ENCODE measurements around the gene ERMN.

Gene ERMN

DNA sequence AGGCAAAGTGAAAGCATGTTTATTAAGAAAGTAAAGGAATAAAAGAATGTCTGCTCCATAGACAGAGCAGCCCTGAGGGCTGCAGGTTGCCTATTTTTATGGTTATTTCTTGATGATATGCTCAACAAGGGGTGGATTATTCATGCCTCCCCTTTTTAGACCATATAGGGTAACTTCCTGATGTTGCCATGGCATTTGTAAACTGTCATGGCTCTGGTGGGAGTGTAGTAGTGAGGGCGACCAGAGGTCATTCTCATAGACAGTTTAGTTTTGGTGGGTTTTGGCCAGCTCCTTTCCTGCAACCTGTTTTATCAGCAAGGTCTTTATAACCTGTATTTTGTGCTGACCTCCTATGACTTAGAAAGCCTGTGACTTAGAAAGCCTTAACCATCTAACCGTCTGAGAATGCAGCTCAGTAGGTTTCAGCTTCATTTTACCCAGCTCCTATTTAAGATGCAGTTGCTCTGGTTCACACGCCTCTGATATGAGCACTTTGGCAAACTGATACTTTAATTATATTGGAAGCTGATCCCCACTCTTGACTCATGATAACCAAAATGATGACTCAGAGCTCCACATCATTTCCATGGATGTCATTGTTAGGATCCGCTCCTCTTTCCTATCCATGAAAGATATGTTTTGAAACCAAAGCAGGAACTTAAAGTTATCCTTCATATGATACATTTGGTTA is 14.5 kb upstream of the ERMN start:
- no peaks in the 10 kb centered on the region for H3K27me3 Mint-ChIP-seq

DNA sequence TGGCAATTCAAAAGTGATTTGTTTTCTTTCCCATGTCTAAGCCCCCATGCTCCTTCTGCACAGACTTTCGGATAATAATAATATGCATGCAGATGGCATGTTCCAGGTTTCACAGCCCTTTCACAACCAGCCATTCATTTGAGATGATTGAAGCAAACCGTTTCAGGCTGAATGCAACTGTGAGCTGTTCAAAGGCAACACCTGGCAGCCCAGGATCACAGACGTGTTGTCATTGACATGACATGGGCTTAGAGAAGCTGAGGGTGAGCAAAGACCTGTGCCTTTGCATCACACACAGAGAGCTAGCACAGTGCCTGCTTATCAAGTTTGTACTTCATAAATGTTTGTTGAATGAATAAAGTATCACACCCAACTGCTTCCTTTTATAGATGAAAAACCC is 12.4 kb upstream of the ERMN start:
- no peak overlapping the region for H3K4me3 Mint-ChIP-seq
- H3K36me3 Mint-ChIP-seq (ENCODE audit: low read depth) = peaks cover 19% of the 10 kb centered on the region
- H3K9me3 Mint-ChIP-seq = peaks cover 29% of the 10 kb centered on the region
- no peak overlapping the region for H3K27ac Mint-ChIP-seq
- DNase-seq = no peak
- H3K4me1 Mint-ChIP-seq = peaks cover 60% of the 10 kb centered on the region
- no peak for ATAC-seq
- no peaks in the 10 kb centered on the region for H3K27me3 Mint-ChIP-seq

More for the DNA sequence above, 14.5 kb upstream of the ERMN start:
- H3K4me1 Mint-ChIP-seq = peaks cover 38% of the 10 kb centered on the region
- no peak overlapping the region for H3K4me3 Mint-ChIP-seq
- DNase-seq = no peak
- peaks cover 37% of the 10 kb centered on the region for H3K36me3 Mint-ChIP-seq (ENCODE audit: low read depth)
- H3K27ac Mint-ChIP-seq = no peak overlapping the region
- peaks cover 49% of the 10 kb centered on the region for H3K9me3 Mint-ChIP-seq
- ATAC-seq = no peak

DNA sequence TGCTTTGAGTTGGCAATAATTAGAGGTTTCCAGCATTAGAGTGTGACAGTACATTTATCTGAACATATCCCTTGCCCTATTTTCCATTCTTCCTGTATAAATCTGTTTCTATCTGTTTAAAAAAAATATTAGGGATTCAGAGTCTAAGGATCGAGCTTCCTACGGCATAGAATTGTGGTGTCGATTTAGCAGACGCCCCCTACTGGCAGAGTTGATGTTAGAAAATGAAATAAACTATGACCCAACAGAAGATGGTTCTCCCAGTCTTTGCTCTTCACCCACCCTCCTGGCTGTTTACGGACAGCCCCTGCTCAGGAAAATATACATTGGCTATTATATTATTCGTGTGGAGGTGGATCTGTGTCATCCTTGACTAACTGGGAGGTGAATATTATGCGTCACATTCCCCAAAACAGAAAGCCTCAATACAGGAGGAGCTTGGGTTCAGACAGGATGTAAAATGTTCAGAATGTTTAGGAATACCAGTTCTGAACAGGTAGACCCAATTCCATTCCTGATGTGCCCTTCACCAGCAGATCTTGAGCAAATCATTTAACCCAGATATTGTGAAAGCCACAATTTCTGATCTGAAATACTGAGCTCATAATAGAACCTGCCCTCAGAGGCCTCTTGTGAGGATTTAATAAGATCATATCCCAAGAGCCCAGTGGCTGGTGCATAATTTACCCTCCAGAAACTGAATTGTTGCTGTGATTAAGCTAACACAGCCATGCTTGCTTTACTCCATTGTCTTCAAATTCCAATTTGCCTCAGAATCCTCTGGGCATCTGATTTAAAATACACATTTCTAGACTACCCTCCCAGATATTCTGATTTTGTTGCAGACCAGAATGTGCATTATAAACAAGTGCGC is 10.8 kb upstream of the ERMN start:
- H3K4me3 Mint-ChIP-seq = peak overlapping the region; percentile 49
- no peak overlapping the region for H3K27ac Mint-ChIP-seq
- peaks cover 4% of the 10 kb centered on the region for H3K36me3 Mint-ChIP-seq (ENCODE audit: low read depth)
- H3K27me3 Mint-ChIP-seq = no peaks in the 10 kb centered on the region
- DNase-seq = peak; percentile 53
- peak; percentile 4 for ATAC-seq
- peaks cover 13% of the 10 kb centered on the region for H3K9me3 Mint-ChIP-seq
- H3K4me1 Mint-ChIP-seq = peaks cover 75% of the 10 kb centered on the region

DNA sequence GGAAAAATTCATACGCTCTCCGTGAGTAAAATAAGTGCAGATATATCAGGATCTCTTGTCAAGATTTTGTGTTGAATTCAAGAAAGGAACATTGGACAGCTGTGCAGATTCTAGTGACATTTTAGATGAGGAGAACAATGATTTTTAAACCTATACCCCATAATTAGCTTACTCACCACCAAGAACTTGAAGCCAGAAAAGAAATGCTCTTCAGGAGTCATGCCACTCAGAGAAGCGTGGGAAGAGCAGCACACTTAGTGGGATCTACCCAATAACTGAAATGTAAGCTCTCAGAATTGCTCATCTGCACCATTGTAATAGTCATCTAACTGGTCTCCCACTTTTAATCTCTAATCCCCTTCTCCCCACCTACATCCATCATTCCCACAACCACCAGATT is 9.2 kb upstream of the ERMN start:
- peak overlapping the region; percentile 74 for H3K27ac Mint-ChIP-seq
- peaks cover 84% of the 10 kb centered on the region for H3K4me1 Mint-ChIP-seq
- no peak for DNase-seq
- no peaks in the 10 kb centered on the region for H3K36me3 Mint-ChIP-seq (ENCODE audit: low read depth)
- H3K27me3 Mint-ChIP-seq = no peaks in the 10 kb centered on the region
- peaks cover 4% of the 10 kb centered on the region for H3K9me3 Mint-ChIP-seq
- peak overlapping the region; percentile 34 for H3K4me3 Mint-ChIP-seq
- peak; percentile 50 for ATAC-seq

DNA sequence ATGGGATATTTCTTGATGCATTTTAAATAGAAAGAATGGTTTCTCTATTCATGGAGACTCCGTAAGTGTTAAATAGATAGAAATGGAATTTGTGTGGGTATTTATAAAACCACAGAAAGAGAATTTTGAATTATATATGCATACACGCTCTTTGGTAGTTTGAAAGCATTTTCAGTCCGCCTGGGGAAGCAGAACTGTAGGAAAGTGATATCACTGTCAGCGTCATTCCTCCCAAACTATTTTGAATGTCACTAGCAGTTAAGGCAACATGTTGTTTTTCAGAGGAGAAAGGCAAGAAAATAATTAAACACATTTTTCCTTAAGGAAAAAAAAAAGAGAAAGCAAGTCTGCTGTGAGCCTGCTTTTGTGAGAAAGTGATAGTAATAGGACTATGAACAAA is 8.7 kb upstream of the ERMN start:
- Mint-ChIP-seq H3K9me3 (peaks cover 4% of the 10 kb centered on the region), H3K4me3 (peak overlapping the region; percentile 34), H3K27me3 (no peaks in the 10 kb centered on the region), H3K36me3 (ENCODE audit: low read depth) (no peaks in the 10 kb centered on the region), H3K27ac (peak overlapping the region; percentile 74), H3K4me1 (peaks cover 82% of the 10 kb centered on the region)
- ATAC-seq (no peak), DNase-seq (no peak)

DNA sequence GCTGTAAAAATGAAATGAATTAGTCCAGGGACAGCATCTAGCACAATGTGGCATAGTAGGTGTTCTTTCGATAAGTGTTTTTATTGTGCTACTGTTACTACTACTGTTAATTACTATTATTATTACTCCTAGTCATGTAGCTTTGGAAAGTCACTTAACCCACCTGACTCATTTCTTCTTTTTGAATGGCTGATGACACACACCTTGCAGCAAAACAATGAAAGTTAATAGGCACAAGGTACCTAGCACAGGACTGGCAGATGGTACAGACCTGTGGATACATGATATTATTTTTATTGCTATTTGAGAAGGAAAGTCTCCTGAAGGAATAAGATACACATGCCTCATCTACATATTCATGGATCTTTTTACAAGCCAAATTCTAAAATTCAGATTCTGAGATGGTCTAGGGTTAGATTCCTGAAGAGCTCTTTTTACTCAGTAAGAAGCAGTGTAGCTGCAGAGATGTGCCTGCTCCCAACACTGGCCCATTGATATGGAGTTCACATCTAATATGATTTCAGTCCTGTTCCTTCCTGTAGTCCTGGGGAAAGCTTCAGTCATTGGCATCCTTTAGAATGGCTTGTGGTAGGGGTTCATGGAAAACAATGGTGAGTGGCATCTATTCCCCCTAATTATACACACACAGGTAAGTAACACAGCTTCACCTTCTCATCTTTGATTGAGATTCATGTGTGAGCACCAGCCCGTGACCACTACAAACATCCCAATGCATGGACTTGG is 7.9 kb upstream of the ERMN start:
- DNase-seq = no peak
- no peaks in the 10 kb centered on the region for H3K9me3 Mint-ChIP-seq
- no peaks in the 10 kb centered on the region for H3K27me3 Mint-ChIP-seq
- no peaks in the 10 kb centered on the region for H3K36me3 Mint-ChIP-seq (ENCODE audit: low read depth)
- H3K4me1 Mint-ChIP-seq = peaks cover 84% of the 10 kb centered on the region
- peak overlapping the region; percentile 3 for H3K4me3 Mint-ChIP-seq
- peak; percentile 69 for ATAC-seq
- H3K27ac Mint-ChIP-seq = peak overlapping the region; percentile 74

DNA sequence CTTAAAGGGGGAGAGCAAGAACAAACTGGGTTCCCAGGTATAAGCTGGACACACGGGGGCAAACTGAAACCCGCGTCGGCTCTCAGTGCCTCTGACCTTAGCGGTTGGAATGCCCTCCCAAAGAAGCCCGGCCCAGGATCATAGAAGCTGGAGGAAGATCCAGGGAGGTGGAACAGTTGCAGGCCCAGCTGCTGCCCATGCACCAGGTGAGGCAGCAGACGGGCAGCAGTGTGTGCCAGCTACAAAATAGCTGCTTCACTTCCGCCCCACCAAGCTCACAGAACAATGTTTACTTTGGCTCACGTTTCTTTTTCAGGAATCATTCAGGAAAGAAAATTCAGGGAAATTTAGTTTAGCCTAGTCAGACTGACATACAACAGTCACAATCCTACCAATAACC is 3.9 kb upstream of the ERMN start:
- Mint-ChIP-seq H3K4me3 (no peak overlapping the region), H3K27ac (no peak overlapping the region), H3K9me3 (no peaks in the 10 kb centered on the region), H3K36me3 (ENCODE audit: low read depth) (no peaks in the 10 kb centered on the region), H3K4me1 (peaks cover 67% of the 10 kb centered on the region), H3K27me3 (no peaks in the 10 kb centered on the region)
- ATAC-seq (no peak), DNase-seq (no peak)

DNA sequence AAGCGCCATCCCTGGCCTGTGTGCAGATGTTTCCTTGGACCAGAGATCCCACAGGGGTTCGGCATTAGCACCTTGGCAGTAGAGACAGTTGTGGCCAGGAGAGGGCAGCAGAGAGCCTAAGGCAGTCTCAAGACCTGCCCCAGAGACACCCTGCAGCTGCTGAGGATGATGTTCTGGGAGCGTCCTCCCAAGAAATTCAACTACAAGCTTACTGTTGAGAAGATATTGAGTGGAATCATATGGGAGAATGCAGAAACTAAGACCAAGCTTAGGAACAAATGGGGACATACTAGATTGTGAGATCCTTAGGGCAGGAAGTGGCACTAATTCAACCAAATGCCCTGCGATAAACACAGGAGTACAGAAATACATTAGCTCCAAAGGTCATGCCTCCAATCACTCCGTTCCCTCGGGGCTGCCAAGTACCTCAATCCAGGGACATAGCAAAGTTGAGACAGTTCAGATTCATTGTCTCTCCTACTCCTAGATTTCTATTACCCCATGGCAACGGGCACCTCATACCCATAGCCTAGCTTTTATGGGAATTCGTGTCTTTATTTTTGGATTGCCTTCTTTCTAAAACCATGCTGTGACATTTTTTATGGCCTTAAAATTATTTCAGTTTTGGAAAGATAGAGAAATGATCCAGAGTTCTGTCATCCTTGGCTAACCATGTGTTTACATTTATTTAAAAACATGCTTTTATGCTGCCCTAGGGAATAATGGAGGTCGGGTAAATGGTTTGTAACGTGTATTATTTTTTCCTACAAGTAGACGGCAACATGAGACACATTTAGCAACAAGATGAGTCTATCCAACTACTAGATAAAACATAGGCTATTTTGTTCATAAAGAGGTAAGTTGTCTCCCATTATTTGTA is 2.2 kb upstream of the ERMN start:
- Mint-ChIP-seq H3K36me3 (ENCODE audit: low read depth) (peaks cover 1% of the 10 kb centered on the region), H3K9me3 (no peaks in the 10 kb centered on the region), H3K27ac (peak overlapping the region; percentile 50), H3K27me3 (no peaks in the 10 kb centered on the region), H3K4me3 (peak overlapping the region; percentile 47), H3K4me1 (peaks cover 50% of the 10 kb centered on the region)
- DNase-seq = peak; percentile 94
- peak; percentile 98 for ATAC-seq

DNA sequence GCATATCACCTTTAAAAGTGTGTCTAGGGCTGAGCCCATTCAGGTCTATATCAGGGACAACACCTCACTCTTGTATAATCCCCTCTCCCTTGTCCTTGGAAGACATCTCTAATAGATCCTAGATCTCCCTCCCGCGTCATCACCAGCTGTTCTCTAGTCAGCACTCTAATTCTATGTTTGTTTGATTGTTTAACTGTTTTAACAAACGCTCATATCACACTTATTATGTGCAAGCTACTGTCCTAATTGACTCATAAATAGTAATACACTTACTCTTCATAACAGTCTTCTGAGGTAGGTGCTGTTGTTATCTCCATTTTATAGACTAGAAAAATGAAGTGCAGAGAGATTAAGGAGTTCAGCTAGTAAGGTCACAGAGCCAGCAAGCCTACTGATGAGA is 1.6 kb upstream of the ERMN start:
- peaks cover 46% of the 10 kb centered on the region for H3K4me1 Mint-ChIP-seq

DNA sequence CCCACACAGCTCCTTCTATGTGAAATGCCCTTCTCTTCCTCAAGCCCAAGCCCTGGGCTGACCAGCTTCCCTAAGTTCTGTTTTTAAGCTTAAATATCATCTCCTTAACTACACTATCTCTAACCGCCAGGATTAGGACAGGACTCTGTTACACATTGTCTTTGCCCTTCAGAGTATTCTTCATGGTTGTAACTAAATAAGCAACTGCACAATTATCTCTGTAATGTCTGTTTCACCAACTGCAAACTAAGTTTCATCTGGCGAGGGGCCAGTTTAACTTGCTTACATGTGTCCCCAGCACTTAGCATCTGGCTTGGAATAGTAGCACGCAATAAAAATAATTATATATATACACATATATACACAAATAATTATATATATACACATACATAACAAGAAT is 1.1 kb upstream of the ERMN start:
- Mint-ChIP-seq H3K4me1 (peaks cover 43% of the 10 kb centered on the region), H3K27ac (no peak overlapping the region), H3K9me3 (no peaks in the 10 kb centered on the region), H3K36me3 (ENCODE audit: low read depth) (peaks cover 1% of the 10 kb centered on the region), H3K4me3 (no peak overlapping the region), H3K27me3 (no peaks in the 10 kb centered on the region)
- ATAC-seq = no peak
- no peak for DNase-seq

More for the DNA sequence above, 1.6 kb upstream of the ERMN start:
- Mint-ChIP-seq H3K9me3 (no peaks in the 10 kb centered on the region), H3K27me3 (no peaks in the 10 kb centered on the region), H3K27ac (peak overlapping the region; percentile 50), H3K4me3 (peak overlapping the region; percentile 47), H3K36me3 (ENCODE audit: low read depth) (peaks cover 1% of the 10 kb centered on the region)
- no peak for DNase-seq
- no peak for ATAC-seq

DNA sequence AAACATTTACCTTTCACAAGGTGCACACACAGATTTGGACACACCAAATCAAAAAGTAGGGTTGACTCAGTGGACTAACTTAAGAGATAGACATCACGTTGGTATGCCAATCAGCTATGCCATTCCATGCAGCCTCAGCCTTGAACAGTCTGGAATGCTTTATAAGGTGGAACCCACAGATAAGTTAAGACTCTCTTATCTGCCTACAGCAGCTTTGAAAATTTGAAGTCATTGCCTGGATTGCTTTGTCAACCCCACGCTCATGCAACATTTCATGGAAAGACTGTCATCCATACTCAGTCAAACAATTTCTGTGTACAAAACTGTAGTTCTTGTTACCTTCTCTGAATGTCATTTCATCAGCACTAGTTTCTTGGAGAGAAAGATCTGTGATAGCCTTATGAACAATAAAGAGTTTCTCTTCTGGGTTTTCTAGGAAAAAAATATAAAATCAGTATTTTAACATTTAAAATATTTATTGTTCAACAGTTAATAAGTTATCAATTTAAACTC is 1.2 kb downstream of the ERMN start:
- ATAC-seq = no peak
- Mint-ChIP-seq H3K36me3 (ENCODE audit: low read depth) (peaks cover 3% of the 10 kb centered on the region), H3K27me3 (no peaks in the 10 kb centered on the region), H3K4me3 (no peak overlapping the region), H3K9me3 (no peaks in the 10 kb centered on the region), H3K27ac (no peak overlapping the region), H3K4me1 (peaks cover 32% of the 10 kb centered on the region)
- no peak for DNase-seq

DNA sequence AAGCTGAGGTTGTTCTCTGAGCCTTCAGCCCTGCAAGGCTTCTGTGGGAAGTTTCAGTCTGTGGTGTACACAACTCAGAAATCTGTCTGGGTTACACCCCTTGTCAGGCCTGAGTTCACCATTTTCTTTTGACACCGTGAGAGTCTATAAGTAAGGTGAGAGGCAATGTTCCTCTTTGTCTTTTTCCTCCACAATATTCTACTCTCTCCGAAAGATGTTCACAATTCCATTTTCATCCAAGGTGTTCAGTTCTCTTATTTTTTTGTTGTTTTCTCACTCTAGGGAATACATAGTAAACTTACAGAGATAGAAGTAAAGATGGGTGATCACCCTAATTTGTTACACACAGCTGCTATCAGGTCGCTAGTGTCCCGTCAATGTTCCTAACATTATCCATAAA is 3.2 kb downstream of the ERMN start:
- ATAC-seq = no peak
- Mint-ChIP-seq H3K9me3 (no peaks in the 10 kb centered on the region), H3K4me1 (peaks cover 19% of the 10 kb centered on the region), H3K27me3 (no peaks in the 10 kb centered on the region), H3K36me3 (ENCODE audit: low read depth) (peaks cover 3% of the 10 kb centered on the region), H3K27ac (no peak overlapping the region), H3K4me3 (no peak overlapping the region)
- DNase-seq = no peak

DNA sequence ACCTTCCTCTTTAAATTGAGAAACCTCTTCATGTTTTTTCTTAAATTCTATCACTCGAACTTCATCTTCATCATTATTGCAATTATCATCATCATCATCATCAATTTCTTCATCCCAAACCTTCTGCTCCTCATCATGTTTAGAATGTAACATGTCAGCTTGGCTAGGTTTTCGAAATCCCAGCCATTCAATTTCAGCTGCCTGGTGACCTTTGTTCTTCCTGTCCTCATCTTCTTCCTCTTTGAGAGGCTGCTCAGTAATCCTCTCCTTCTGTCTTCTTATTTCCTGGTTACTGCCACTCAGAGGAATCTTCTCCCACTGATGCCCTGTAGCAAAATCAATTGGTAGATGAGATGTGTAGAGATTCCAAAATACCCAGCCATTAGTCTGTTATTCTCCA is 4.2 kb downstream of the ERMN start:
- no peak overlapping the region for H3K27ac Mint-ChIP-seq
- DNase-seq (no peak), ATAC-seq (no peak)
- H3K9me3 Mint-ChIP-seq = no peaks in the 10 kb centered on the region
- peaks cover 12% of the 10 kb centered on the region for H3K4me1 Mint-ChIP-seq
- no peak overlapping the region for H3K4me3 Mint-ChIP-seq
- no peaks in the 10 kb centered on the region for H3K27me3 Mint-ChIP-seq
- H3K36me3 Mint-ChIP-seq (ENCODE audit: low read depth) = peaks cover 3% of the 10 kb centered on the region

DNA sequence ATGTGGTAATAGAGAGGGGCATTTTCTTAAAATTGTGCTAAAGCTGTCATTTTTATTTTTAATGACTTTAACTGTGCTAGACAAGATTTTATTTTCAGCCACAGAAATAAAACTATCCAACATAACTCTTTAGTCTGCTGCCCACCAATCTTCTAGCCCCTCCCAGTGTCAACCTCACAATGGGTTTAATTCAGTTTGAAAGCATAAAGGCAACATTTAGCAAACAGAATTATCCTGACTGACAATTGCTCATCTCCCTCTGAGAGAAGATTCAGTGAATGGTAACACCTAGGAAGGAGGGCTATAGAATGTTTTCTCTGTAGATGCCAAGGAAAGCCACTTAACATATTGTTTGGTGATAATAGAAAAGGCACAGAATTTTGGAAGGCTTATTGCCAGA is 5.2 kb downstream of the ERMN start:
- no peaks in the 10 kb centered on the region for H3K27me3 Mint-ChIP-seq
- DNase-seq (no peak), ATAC-seq (no peak)
- no peaks in the 10 kb centered on the region for H3K9me3 Mint-ChIP-seq
- H3K36me3 Mint-ChIP-seq (ENCODE audit: low read depth) = peaks cover 3% of the 10 kb centered on the region
- H3K4me1 Mint-ChIP-seq = peaks cover 17% of the 10 kb centered on the region
- no peak overlapping the region for H3K27ac Mint-ChIP-seq
- H3K4me3 Mint-ChIP-seq = no peak overlapping the region

Measured in activated naive CD8-positive, alpha-beta T cell treated with anti-CD3 and anti-CD28 coated beads, Interleukin-2, amount 50 U/mL, for 24 hours (primary cell).